ENCODE data around the gene SGCA. TPM values are rescaled to one million over a fixed set of nuclear protein-coding genes. Genes with fewer than 3 reads are reported as not detected.

SGCA gene
- total RNA-seq, 1 donor from 2014 or later, result not detected

GRCh38 chr17:50185631-50186471 lies 20.0 kb downstream of the SGCA start:
- TF ChIP-seq CTCF (conservative IDR thresholded peaks at IDR 0.05), result no peak
- no peak overlapping the region for H3K27ac Mint-ChIP-seq (ENCODE audit: unreplicated experiment)
- peaks cover 34% of the 10 kb centered on the region for H3K4me1 Mint-ChIP-seq
- no peaks in the 10 kb centered on the region for H3K9me3 Mint-ChIP-seq
- H3K27me3 Mint-ChIP-seq (ENCODE audit: low read depth), result no peaks in the 10 kb centered on the region
- H3K4me3 Mint-ChIP-seq, result no peak overlapping the region
- H3K36me3 Mint-ChIP-seq (ENCODE audit: low read depth), result no peaks in the 10 kb centered on the region
- DNase-seq (ENCODE audit: low read depth, low spot score), result no peak

- H3K27me3 Mint-ChIP-seq (ENCODE audit: low read depth), result no peaks in the 10 kb centered on the region
- no peaks in the 10 kb centered on the region for H3K36me3 Mint-ChIP-seq (ENCODE audit: low read depth)
- H3K9me3 Mint-ChIP-seq, result no peaks in the 10 kb centered on the region
- no peak overlapping the region for H3K4me3 Mint-ChIP-seq
- H3K27ac Mint-ChIP-seq (ENCODE audit: unreplicated experiment), result no peak overlapping the region
- DNase-seq (ENCODE audit: low read depth, low spot score), result no peak
- no peak for TF ChIP-seq CTCF (conservative IDR thresholded peaks at IDR 0.05)
- peaks cover 24% of the 10 kb centered on the region for H3K4me1 Mint-ChIP-seq
Measured at GRCh38 chr17:50186661-50187393, 21.0 kb downstream of the SGCA start.

GRCh38 chr17:50187394-50187725 lies 21.6 kb downstream of the SGCA start:
- no peak overlapping the region for H3K4me3 Mint-ChIP-seq
- no peaks in the 10 kb centered on the region for H3K9me3 Mint-ChIP-seq
- DNase-seq (ENCODE audit: low read depth, low spot score), result no peak
- TF ChIP-seq CTCF (conservative IDR thresholded peaks at IDR 0.05), result no peak
- H3K27ac Mint-ChIP-seq (ENCODE audit: unreplicated experiment), result no peak overlapping the region
- no peaks in the 10 kb centered on the region for H3K36me3 Mint-ChIP-seq (ENCODE audit: low read depth)
- H3K27me3 Mint-ChIP-seq (ENCODE audit: low read depth), result no peaks in the 10 kb centered on the region
- peaks cover 22% of the 10 kb centered on the region for H3K4me1 Mint-ChIP-seq

- H3K27me3 Mint-ChIP-seq (ENCODE audit: low read depth), result no peaks in the 10 kb centered on the region
- H3K9me3 Mint-ChIP-seq, result no peaks in the 10 kb centered on the region
- H3K4me1 Mint-ChIP-seq, result peaks cover 16% of the 10 kb centered on the region
- no peaks in the 10 kb centered on the region for H3K36me3 Mint-ChIP-seq (ENCODE audit: low read depth)
- no peak for TF ChIP-seq CTCF (conservative IDR thresholded peaks at IDR 0.05)
- DNase-seq (ENCODE audit: low read depth, low spot score), result no peak
- no peak overlapping the region for H3K4me3 Mint-ChIP-seq
- no peak overlapping the region for H3K27ac Mint-ChIP-seq (ENCODE audit: unreplicated experiment)
Measured at GRCh38 chr17:50187751-50188530, 22.1 kb downstream of the SGCA start.

- Mint-ChIP-seq H3K4me3 (no peak overlapping the region), H3K27ac (ENCODE audit: unreplicated experiment) (no peak overlapping the region), H3K4me1 (peaks cover 14% of the 10 kb centered on the region), H3K27me3 (ENCODE audit: low read depth) (no peaks in the 10 kb centered on the region), H3K36me3 (ENCODE audit: low read depth) (no peaks in the 10 kb centered on the region), H3K9me3 (no peaks in the 10 kb centered on the region)
- no peak for DNase-seq (ENCODE audit: low read depth, low spot score)
- no peak for TF ChIP-seq CTCF (conservative IDR thresholded peaks at IDR 0.05)
Measured at GRCh38 chr17:50188531-50188920, 22.7 kb downstream of the SGCA start.
